HepG2 (cell line): Measurements from ENCODE around the gene SLC39A3. TPM values are rescaled to one million over a fixed set of nuclear protein-coding genes. Genes with fewer than 3 reads are reported as not detected.

ENCODE experiments used
- ARID3A ChIP-seq: IDR thresholded peaks from 2 replicates; pipeline ENCODE4 v1.6.1; 2012; ENCODE audit warnings: low read depth, low read length, improper control_type of control experiment
- BCLAF1 ChIP-seq: fragments of 450-650 bp; IDR thresholded peaks from 2 replicates; pipeline ENCODE4 v1.6.1; 2017; ENCODE audit warnings: mild to moderate bottlenecking
- EED ChIP-seq: sonication (generic); formaldehyde crosslinking; IDR thresholded peaks from 2 replicates; pipeline ENCODE4 v1.5.0; 2020; ENCODE audit warnings: mild to moderate bottlenecking, missing genetic modification reagents
- EP300 ChIP-seq, 3 experiments: sonication (generic) in 1 of 3; formaldehyde crosslinking in 1 of 3; IDR thresholded peaks; 2 replicates each; pipeline versions ENCODE4 v1.5.1 to v1.6.1; 2011 to 2020; ENCODE audit warnings: low read depth in 2 of 3, low read length in 2 of 3, borderline replicate concordance in 1 of 3, improper control_type of control experiment in 1 of 3, mild to moderate bottlenecking in 1 of 3, missing genetic modification reagents in 1 of 3, moderate library complexity in 1 of 3
- ETV6 ChIP-seq: sonication (generic); formaldehyde crosslinking; conservative IDR thresholded peaks from 2 replicates; pipeline ENCODE4 v1.4.0; 2020; ENCODE audit warnings: missing genetic modification reagents
- KLF13 ChIP-seq: sonication (generic); formaldehyde crosslinking; IDR thresholded peaks from 2 replicates; pipeline ENCODE4 v1.4.0; 2020; ENCODE audit warnings: mild to moderate bottlenecking, missing genetic modification reagents
- MTF1 ChIP-seq: sonication (generic); formaldehyde crosslinking; IDR thresholded peaks from 2 replicates; pipeline ENCODE4 v1.5.0; 2020; ENCODE audit warnings: missing genetic modification reagents
- STAG1 ChIP-seq: sonication (generic); formaldehyde crosslinking; IDR thresholded peaks from 2 replicates; pipeline ENCODE4 v1.4.0; 2020; ENCODE audit warnings: missing genetic modification reagents
- TFDP2 ChIP-seq: sonication (generic); formaldehyde crosslinking; IDR thresholded peaks from 2 replicates; pipeline ENCODE4 v1.4.0; 2020; ENCODE audit warnings: missing genetic modification reagents
- WIZ ChIP-seq: sonication (generic); formaldehyde crosslinking; IDR thresholded peaks from 2 replicates; pipeline ENCODE4 v1.5.1; 2020; ENCODE audit warnings: mild to moderate bottlenecking, missing genetic modification reagents
- ZBTB33 ChIP-seq: sonication (generic); formaldehyde crosslinking; IDR thresholded peaks from 2 replicates; pipeline ENCODE4 v1.4.0; 2020; ENCODE audit warnings: missing genetic modification reagents
- ZNF180 ChIP-seq: sonication (generic); formaldehyde crosslinking; IDR thresholded peaks from 2 replicates; pipeline ENCODE4 v1.4.0; 2020; ENCODE audit warnings: low read depth, missing genetic modification reagents, borderline replicate concordance
- ZNF274 ChIP-seq: sonication (generic); formaldehyde crosslinking; IDR thresholded peaks from 2 replicates; pipeline ENCODE4 v1.5.1; 2020; ENCODE audit warnings: mild to moderate bottlenecking, missing genetic modification reagents
- ZNF282 ChIP-seq: fragments of 450-650 bp; IDR thresholded peaks from 2 replicates; pipeline ENCODE4 v1.6.1; 2018; ENCODE audit not compliant: partially characterized antibody
- ZNF563 ChIP-seq: sonication (generic); formaldehyde crosslinking; IDR thresholded peaks from 2 replicates; pipeline ENCODE4 v1.8.0; 2022; ENCODE audit warnings: mild to moderate bottlenecking, moderate library complexity, missing genetic modification reagents
- ZNF614 ChIP-seq: IDR thresholded peaks from 2 replicates; pipeline ENCODE4 v1.6.1; 2018; ENCODE audit warnings: missing biosample characterization, missing genetic modification reagents, inconsistent platforms, borderline replicate concordance
- ZNF724P ChIP-seq: sonication (generic); formaldehyde crosslinking; IDR thresholded peaks from 2 replicates; pipeline ENCODE4 v1.8.0; 2022; ENCODE audit warnings: missing genetic modification reagents, borderline replicate concordance
- ZNF740 ChIP-seq: sonication (generic); formaldehyde crosslinking; IDR thresholded peaks from 2 replicates; pipeline ENCODE4 v1.4.0; 2020; ENCODE audit warnings: missing genetic modification reagents
- polyA plus RNA-seq, 8 experiments: library from polyadenylated mRNA; depleted of rRNA in 3 of 8; stranded (reverse) in 7 of 8; unstranded in 1 of 8; fragments of >200 nt; fragmentation: Illumina TruSeq in 4 of 8; extraction: Trizol in 4 of 8; gene quantifications; 2 replicates each; pipeline versions ENCODE4 v1.2.1 to v1.2.3, GENCODE V29; 2011 to 2016; ENCODE audit warnings: low read depth in 4 of 8, missing spikeins in 1 of 8, mixed read lengths in 1 of 8; ENCODE audit not compliant: insufficient read depth in 1 of 8
- total RNA-seq, 5 experiments: library from RNA; depleted of rRNA; stranded (reverse); fragments of >200 nt; fragmentation: Illumina TruSeq; extraction: Trizol; gene quantifications; 2 replicates each; pipeline ENCODE4 v1.2.3, GENCODE V29; 2016; ENCODE audit warnings: low read depth in 1 of 5

The SLC39A3 gene
- total and polyA plus RNA-seq, 2 of the 13 experiments (the other 11 are each of a cell fraction or from before 2014, with no cell fraction given) = 33.6 to 41.6 TPM

- TF ChIP-seq ZBTB33 (CRISPR knock-in tag) (peak; percentile 85), STAG1 (peak; percentile 39), ZNF740 (CRISPR knock-in tag) (peak; percentile 75), KLF13 (CRISPR knock-in tag) (no peak), BCLAF1 (no peak), ZNF180 (CRISPR knock-in tag) (peak; percentile 28; the same call in 1 of the 2 replicates), ARID3A (peak; percentile 54; the same call in 1 of the 2 replicates), ZNF282 (no peak), ETV6 (0 out of 2 replicates have a peak, but pooled peaks have one; percentile 36), ZNF563 (CRISPR knock-in tag) (peak; percentile 96), ZNF724P (CRISPR knock-in tag) (peak; percentile 93; the same call in 1 of the 2 replicates), WIZ (peak; percentile 76; the same call in 1 of the 2 replicates), EP300 (IDR thresholded peaks at IDR 0.05; ENCODE audit: low read depth in 2 of 2, low read length in 2 of 2) (0 out of 4 replicates have a peak, but pooled peaks of 1 of the 2 experiments have one; percentile 13), EP300 (CRISPR knock-in tag; IDR thresholded peaks at IDR 0.05; ENCODE audit: borderline replicate concordance) (peak; percentile 52; the same call in 1 of the 2 replicates), ZNF614 (CRISPR knock-in tag) (peak; percentile 73; the same call in 1 of the 2 replicates), EED (peak; percentile 95), TFDP2 (CRISPR knock-in tag) (peak; percentile 99), MTF1 (CRISPR knock-in tag) (peak; percentile 71; the same call in 1 of the 2 replicates), ZNF274 (CRISPR knock-in tag) (peak; percentile 93)
Observed at GRCh38 chr19:2782936-2783780, 43.3 kb upstream of the SLC39A3 start, which contains the start of gene SGTA (continued).
